HG02973 (cell line): Measurements from ENCODE around the gene REEP1.

Experiments used
- ATAC-seq: cut with Tn5 transposase; IDR thresholded peaks from one replicate; pipeline ENCODE4 v1.9.1; 2021; ENCODE audit warnings: moderate library complexity; ENCODE audit not compliant: unreplicated experiment

Gene REEP1

DNA sequence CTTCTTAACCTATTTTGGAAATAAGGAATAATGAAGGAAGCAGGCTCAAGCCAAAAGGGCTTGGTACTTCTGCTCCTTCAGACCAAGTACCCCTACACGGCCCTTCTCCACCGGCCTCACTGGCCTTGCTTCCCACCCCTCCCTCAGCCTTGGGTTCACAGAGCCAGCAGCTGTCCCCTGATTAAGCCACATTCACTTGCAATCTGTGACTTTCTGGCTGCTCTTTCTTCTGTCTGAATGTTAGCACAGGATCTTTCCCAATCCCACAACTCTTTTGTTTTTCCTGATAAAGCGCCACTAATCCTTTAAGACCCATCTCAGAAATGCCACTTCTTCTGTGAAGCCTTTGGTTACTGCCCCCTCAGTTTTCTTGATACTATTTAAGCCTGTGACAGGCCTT, 52.4 kb downstream of the REEP1 start:
- no peak for ATAC-seq

DNA sequence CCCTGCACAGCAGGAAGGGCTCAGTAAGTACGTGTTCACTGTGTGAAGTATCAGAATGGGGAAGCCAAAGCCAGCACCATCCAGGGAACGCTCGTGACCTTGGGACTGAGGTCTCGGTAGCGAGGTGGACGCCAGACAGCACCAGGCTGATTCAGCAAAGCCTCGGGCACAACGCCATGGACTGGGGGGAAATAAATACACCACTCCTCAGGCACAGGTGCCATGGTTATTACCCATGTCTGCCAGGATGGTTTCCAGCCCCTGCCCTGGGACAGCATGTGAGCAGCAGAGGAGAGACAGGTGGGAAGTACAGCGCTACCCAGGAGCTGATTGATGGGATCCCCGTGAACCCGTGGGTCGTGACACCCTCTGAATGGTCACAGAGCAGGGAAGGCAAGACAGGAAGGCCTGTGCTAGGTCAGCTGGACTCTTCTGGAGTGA, 53.0 kb downstream of the REEP1 start:
- no peak for ATAC-seq

- no peak for ATAC-seq
Observed at GRCh38 chr2:86283411-86284030, 53.9 kb downstream of the REEP1 start.

GRCh38 chr2:86281066-86281700, 56.2 kb downstream of the REEP1 start:
- no peak for ATAC-seq

DNA sequence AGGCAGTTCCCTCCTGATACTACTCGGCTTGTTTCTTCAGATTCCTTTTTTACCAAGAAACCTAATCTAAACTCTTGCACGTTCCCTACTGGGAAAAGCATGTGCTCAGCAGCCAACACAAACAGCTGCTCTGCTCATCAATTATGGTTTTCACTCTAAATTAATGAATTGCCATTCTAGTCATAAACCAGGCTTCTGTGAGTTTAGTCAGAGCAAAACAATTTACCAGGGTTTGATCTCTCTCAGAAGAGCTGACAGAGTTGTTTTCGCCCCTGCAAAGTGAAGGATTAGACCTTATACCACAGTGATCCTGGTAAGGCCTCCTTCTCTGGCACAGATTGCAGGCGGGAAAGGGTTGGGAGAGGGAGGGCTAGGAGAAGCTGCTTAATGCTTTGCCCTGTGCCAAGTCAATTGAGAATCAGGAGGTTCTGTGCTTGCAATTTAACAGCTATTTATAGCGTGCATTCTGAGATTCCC, 57.2 kb downstream of the REEP1 start:
- no peak for ATAC-seq

GRCh38 chr2:86275962-86276361, 61.5 kb downstream of the REEP1 start:
- no peak for ATAC-seq

DNA sequence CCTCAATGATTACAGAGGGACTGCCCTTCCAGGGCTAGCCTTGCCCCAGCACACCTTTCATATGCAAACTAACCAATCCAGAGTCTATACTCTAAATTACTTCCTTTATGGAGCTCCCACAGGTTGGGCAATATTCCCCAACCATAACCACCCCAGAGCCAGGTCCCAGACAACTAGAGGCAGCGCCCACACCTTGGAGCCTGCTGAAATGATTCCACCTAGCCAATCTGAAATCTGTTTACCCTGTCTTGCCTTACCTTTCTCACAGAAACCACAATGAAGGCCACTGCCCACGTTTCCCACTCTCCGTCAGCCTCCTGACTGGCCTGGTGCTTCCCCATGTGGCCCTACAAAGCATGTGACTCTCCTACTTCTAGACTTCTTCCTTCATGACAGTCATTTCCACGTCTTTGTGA, 62.0 kb downstream of the REEP1 start:
- ATAC-seq, result peak; percentile 26

DNA sequence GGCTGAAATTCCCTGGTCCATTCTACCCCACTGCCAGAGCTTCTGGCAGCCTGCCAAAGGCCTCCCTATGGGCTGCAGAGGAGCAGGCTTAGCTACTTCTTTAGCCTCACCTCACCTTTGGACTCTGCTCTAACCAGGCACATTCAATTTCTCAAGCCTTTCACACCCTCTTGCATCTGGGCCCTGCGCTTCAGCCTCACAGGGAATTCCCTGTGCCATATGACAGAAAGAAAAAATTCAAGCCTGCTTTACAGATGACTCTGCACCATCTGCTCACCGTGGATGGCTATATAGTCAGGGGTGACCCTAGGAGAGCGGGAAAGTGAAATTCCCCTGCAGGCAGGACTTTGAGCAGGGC, 62.5 kb downstream of the REEP1 start:
- ATAC-seq, result peak; percentile 57

- ATAC-seq, result no peak
Observed at GRCh38 chr2:86274265-86274917, 63.0 kb downstream of the REEP1 start.

GRCh38 chr2:86272111-86272510, 65.3 kb downstream of the REEP1 start:
- no peak for ATAC-seq

DNA sequence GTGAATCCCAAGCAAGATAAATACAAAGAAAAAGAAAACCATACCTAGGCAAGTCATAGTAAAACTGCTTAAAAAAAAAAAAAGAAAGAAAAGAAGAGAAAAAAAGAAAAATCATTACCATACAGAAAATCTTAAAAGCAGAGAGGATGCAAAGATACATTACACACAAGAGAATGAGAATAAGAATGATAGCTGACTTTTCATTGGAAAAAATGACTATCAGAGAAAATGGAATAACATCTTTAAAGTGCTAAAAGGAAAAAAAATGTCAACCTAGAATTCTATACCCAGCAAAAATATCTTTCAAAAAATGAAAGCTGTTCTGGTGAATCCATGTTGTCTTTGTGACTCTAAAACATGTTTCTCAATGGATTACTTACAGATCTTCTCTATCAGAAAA, 66.2 kb downstream of the REEP1 start:
- no peak for ATAC-seq

DNA sequence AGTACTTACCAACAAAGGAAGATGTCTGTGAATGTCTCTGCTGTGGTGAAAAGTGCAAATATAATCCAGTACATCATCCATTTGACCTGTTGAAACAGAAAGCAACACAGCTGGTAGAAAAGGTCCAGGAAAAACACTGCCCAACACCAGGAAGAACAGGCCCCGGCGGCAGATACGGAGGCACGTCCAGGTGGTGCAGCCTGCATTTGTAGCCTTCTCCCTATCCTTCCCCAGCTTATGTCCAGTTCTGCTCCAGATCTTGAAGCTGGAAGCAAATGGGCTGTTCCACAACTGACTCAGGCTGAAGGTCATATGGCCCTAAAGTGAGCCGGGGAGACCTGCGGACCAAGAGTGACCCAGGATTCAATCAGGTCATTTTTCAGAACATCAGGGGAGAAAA, 73.5 kb downstream of the REEP1 start:
- ATAC-seq, result no peak

DNA sequence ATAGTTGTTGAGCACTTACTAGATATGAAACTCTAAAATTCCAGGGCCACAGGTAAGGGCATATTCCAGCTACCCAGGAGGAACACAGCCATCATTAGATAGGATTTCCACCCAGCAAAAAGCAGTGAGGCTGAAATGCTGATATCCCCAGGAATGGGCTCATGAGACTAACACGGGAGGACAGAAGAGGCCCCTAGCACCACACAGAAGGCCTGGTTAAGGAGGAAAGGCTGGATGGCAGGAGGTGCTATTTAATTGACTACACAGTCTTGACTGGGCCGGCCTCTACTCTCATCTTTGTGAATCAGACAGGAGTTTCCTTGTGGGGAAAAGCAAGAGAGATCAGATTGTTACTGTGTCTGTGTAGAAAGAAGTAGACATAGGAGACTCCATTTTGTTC, 76.4 kb downstream of the REEP1 start:
- ATAC-seq, result no peak

DNA sequence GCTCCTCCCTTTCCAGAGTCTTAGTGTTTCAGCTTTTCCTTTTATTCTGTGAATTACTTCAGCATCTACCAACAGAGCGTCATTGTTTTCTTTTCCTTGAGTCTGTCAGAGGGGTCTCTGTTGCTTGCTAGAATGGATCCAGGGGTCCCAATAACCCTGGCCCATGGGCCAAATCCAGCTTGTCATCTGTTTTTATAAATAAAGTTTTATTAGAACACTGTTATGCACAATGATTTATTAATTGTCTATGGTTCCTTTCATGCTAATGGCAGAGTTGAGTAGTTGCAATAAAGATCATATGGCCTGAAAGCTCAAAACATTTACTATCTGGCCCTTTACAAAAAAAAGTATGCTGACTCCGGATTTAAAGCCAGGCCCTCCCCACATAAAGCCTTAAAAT, 79.3 kb downstream of the REEP1 start:
- ATAC-seq, result no peak

- ATAC-seq, result no peak
Observed at GRCh38 chr2:86256982-86257381, 80.4 kb downstream of the REEP1 start.

DNA sequence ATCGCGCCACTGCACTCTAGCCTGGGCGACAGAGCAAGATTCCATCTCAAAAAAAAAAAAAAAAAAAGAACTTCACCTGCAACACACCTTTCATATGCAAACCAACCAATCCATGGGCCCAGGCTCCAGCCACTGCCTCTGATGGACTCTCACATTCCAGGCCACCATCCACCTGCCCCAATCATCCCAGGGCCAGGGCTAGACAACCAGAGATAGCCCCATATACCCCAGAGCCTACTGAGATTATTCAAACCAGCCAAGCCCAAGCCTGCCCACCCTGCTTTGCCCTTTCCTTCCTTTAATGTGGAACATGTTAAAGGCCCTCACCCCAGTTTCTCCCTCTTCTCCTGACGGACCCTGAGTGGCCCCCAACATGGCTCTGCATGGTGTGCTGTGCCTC, 81.1 kb downstream of the REEP1 start:
- no peak for ATAC-seq

GRCh38 chr2:86254576-86255538, 82.6 kb downstream of the REEP1 start:
- ATAC-seq, result no peak

- ATAC-seq, result no peak
Observed at GRCh38 chr2:86253424-86253823, 84.0 kb downstream of the REEP1 start.

- ATAC-seq, result no peak
Observed at GRCh38 chr2:86251840-86252266, 85.6 kb downstream of the REEP1 start.

DNA sequence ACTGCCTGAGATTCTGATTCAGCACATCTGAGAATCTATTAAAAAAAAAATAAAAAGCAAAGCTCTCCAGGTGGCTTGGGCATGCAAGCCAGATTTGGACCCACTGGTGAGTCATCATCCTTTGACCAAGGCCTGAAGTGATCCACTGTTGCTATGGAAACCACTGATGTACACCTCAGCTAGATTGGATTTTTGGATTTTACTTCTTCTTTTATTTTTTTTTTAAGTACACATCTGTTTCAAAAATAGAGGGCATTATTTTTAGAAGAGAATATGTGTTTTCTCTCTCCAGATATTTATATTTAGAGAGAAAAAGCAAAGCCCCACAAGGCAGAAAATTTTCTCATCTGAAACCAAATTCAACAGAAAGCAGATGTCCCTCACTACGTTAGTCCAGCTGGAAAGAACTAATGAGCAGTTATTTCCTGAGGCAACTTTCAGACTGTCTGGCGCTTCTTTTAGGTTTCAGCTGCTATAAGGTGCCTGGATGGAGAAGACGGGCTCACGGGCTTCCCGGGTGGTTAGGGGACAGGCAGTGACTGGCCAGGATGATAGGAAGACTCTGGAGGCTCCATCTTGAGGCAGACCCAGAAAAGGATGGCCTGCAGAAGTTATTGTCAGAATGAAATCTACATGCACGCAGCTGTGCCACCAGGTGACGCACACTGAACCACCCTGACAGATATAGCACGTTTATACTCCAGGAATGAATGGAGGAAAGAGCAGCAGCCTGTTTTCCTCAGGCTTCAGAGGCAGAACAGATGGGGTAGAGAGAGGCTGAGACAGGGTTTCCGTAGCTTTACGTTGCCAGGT, 87.6 kb downstream of the REEP1 start:
- no peak for ATAC-seq
